H1 (cell line): Measurements from ENCODE around the gene TGFB3.

Experiments used
- CBX5 ChIP-seq: fragments of 300-800, 300-1000 bp; sonication (generic); IDR thresholded peaks from 2 replicates; pipeline ENCODE4 v1.7.1; 2016; ENCODE audit warnings: antibody characterized with exemption, low read length, low read depth
- CHD1 ChIP-seq: IDR thresholded peaks from 2 replicates; pipeline ENCODE4 v1.6.1; 2012; ENCODE audit warnings: low read depth, low read length, improper control_type of control experiment
- CTBP2 ChIP-seq: IDR thresholded peaks from 2 replicates; pipeline ENCODE4 v1.7.0; 2011; ENCODE audit warnings: borderline replicate concordance, mild to moderate bottlenecking, moderate library complexity, mixed read lengths, low read length; ENCODE audit not compliant: insufficient read depth, insufficient read length
- CTCF ChIP-seq, 3 experiments: IDR thresholded peaks; 1 replicate in 2 of 3; 2 replicates in 1 of 3; pipeline versions ENCODE4 v1.5.1 to v1.6.1; 2011; ENCODE audit warnings: low read length in 3 of 3, mild to moderate bottlenecking in 3 of 3, inconsistent platforms in 2 of 3, low read depth in 1 of 3, moderate library complexity in 1 of 3; ENCODE audit not compliant: insufficient read depth in 1 of 3; ENCODE audit errors: control extremely low read depth in 1 of 3
- MAFK ChIP-seq: IDR thresholded peaks from 2 replicates; pipeline ENCODE4 v1.6.1; 2012; ENCODE audit warnings: low read depth, mild to moderate bottlenecking, improper control_type of control experiment, low read length
- RAD21 ChIP-seq, 2 experiments: IDR thresholded peaks in 1 of 2; conservative IDR thresholded peaks in 1 of 2; 2 replicates each; pipeline ENCODE4 v1.6.1; 2011; ENCODE audit warnings: low read depth in 2 of 2, low read length in 2 of 2, improper control_type of control experiment in 1 of 2, inconsistent platforms in 1 of 2, mild to moderate bottlenecking in 1 of 2, moderate library complexity in 1 of 2
- RNF2 ChIP-seq: fragments of 200-900, 300-1000 bp; sonication (generic); IDR thresholded peaks from 2 replicates; pipeline ENCODE4 v1.7.1; 2016; ENCODE audit warnings: borderline replicate concordance, low read depth, mild to moderate bottlenecking, antibody characterized with exemption, low read length; ENCODE audit not compliant: poor library complexity, severe bottlenecking; ENCODE audit errors: missing control alignments
- TF ChIP-seq, protein P1 (sequence below): IDR thresholded peaks from 2 replicates; pipeline ENCODE4 v1.6.1; 2012; ENCODE audit warnings: inconsistent platforms
- TF ChIP-seq, protein P2 (sequence below): IDR thresholded peaks from 2 replicates; pipeline ENCODE4 v1.6.1; 2011; ENCODE audit warnings: low read depth, mild to moderate bottlenecking, low read length; ENCODE audit not compliant: insufficient read depth
- TF ChIP-seq, protein P3 (sequence below): fragments of 300-600 bp; sonication (generic); IDR thresholded peaks from 2 replicates; pipeline ENCODE4 v1.7.1; 2012; ENCODE audit warnings: low read length, moderate library complexity, mild to moderate bottlenecking, inconsistent platforms; ENCODE audit not compliant: insufficient replicate concordance

DNA sequence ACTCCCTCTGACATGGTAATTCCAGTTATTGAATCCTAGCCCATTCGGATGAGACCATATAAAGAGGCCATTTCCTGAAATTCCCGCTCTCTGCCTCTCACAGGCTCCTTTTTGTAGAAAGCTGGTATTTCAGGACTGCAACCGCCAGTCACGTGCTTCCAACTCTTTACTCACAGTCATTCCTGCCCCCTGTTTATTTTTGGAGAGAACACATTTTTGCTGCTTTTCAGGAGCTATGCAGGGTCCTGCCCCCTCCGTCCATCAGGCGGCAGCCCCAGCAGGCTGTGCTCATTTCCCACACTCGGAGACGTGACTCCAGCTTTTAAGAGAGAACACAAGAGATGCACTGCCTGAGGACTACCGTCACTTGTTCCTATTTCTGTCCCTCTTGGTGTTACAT is 30.6 kb upstream of the TGFB3 start:
- TF ChIP-seq CTCF (IDR thresholded peaks at IDR 0.05; ENCODE audit: control extremely low read depth in 1 of 3, insufficient read depth in 1 of 3, low read depth in 1 of 3, low read length in 3 of 3) (no peak), RNF2 (no peak), MAFK (no peak), CBX5 (no peak), CHD1 (no peak), CTBP2 (no peak), RAD21 (IDR thresholded peaks at IDR 0.05 in 1 of 2, conservative IDR thresholded peaks at IDR 0.05 in 1 of 2; ENCODE audit: low read depth in 2 of 2, low read length in 2 of 2) (no peak)
- TF ChIP-seq, protein P1, sequence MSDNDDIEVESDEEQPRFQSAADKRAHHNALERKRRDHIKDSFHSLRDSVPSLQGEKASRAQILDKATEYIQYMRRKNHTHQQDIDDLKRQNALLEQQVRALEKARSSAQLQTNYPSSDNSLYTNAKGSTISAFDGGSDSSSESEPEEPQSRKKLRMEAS: no peak
- TF ChIP-seq, protein P2, sequence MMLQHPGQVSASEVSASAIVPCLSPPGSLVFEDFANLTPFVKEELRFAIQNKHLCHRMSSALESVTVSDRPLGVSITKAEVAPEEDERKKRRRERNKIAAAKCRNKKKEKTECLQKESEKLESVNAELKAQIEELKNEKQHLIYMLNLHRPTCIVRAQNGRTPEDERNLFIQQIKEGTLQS: no peak
- TF ChIP-seq, protein P3, sequence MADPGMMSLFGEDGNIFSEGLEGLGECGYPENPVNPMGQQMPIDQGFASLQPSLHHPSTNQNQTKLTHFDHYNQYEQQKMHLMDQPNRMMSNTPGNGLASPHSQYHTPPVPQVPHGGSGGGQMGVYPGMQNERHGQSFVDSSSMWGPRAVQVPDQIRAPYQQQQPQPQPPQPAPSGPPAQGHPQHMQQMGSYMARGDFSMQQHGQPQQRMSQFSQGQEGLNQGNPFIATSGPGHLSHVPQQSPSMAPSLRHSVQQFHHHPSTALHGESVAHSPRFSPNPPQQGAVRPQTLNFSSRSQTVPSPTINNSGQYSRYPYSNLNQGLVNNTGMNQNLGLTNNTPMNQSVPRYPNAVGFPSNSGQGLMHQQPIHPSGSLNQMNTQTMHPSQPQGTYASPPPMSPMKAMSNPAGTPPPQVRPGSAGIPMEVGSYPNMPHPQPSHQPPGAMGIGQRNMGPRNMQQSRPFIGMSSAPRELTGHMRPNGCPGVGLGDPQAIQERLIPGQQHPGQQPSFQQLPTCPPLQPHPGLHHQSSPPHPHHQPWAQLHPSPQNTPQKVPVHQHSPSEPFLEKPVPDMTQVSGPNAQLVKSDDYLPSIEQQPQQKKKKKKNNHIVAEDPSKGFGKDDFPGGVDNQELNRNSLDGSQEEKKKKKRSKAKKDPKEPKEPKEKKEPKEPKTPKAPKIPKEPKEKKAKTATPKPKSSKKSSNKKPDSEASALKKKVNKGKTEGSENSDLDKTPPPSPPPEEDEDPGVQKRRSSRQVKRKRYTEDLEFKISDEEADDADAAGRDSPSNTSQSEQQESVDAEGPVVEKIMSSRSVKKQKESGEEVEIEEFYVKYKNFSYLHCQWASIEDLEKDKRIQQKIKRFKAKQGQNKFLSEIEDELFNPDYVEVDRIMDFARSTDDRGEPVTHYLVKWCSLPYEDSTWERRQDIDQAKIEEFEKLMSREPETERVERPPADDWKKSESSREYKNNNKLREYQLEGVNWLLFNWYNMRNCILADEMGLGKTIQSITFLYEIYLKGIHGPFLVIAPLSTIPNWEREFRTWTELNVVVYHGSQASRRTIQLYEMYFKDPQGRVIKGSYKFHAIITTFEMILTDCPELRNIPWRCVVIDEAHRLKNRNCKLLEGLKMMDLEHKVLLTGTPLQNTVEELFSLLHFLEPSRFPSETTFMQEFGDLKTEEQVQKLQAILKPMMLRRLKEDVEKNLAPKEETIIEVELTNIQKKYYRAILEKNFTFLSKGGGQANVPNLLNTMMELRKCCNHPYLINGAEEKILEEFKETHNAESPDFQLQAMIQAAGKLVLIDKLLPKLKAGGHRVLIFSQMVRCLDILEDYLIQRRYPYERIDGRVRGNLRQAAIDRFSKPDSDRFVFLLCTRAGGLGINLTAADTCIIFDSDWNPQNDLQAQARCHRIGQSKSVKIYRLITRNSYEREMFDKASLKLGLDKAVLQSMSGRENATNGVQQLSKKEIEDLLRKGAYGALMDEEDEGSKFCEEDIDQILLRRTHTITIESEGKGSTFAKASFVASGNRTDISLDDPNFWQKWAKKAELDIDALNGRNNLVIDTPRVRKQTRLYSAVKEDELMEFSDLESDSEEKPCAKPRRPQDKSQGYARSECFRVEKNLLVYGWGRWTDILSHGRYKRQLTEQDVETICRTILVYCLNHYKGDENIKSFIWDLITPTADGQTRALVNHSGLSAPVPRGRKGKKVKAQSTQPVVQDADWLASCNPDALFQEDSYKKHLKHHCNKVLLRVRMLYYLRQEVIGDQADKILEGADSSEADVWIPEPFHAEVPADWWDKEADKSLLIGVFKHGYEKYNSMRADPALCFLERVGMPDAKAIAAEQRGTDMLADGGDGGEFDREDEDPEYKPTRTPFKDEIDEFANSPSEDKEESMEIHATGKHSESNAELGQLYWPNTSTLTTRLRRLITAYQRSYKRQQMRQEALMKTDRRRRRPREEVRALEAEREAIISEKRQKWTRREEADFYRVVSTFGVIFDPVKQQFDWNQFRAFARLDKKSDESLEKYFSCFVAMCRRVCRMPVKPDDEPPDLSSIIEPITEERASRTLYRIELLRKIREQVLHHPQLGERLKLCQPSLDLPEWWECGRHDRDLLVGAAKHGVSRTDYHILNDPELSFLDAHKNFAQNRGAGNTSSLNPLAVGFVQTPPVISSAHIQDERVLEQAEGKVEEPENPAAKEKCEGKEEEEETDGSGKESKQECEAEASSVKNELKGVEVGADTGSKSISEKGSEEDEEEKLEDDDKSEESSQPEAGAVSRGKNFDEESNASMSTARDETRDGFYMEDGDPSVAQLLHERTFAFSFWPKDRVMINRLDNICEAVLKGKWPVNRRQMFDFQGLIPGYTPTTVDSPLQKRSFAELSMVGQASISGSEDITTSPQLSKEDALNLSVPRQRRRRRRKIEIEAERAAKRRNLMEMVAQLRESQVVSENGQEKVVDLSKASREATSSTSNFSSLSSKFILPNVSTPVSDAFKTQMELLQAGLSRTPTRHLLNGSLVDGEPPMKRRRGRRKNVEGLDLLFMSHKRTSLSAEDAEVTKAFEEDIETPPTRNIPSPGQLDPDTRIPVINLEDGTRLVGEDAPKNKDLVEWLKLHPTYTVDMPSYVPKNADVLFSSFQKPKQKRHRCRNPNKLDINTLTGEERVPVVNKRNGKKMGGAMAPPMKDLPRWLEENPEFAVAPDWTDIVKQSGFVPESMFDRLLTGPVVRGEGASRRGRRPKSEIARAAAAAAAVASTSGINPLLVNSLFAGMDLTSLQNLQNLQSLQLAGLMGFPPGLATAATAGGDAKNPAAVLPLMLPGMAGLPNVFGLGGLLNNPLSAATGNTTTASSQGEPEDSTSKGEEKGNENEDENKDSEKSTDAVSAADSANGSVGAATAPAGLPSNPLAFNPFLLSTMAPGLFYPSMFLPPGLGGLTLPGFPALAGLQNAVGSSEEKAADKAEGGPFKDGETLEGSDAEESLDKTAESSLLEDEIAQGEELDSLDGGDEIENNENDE: no peak
